HG03135 (cell line): ENCODE data around the gene H6PD.

Experiments used
- ATAC-seq: cut with Tn5 transposase; IDR thresholded peaks from one replicate; pipeline ENCODE4 v1.9.1; 2021; ENCODE audit warnings: mild to moderate bottlenecking, moderate library complexity; ENCODE audit not compliant: unreplicated experiment

Gene H6PD

GRCh38 chr1:9240914-9241820, 6.6 kb downstream of the H6PD start:
- no peak for ATAC-seq

DNA sequence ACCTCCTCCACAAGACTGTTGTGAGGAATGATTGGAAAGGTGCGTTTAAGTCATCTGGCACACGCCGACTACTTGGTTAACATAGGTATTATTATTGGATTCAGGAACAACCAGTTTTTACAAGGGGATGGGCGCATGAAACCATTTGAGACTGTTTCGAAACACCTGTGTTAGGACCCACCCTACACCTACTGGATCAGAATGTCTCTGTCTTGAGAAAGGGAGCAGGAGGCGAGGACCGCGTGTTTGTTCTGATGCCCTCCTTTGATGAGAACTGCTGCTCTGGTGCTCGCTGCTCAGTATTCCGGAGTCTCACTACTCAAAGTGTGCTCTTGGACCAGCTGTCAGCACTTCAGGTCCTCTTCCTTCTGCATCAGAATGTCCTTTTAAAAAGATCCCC, 7.3 kb downstream of the H6PD start:
- no peak for ATAC-seq

DNA sequence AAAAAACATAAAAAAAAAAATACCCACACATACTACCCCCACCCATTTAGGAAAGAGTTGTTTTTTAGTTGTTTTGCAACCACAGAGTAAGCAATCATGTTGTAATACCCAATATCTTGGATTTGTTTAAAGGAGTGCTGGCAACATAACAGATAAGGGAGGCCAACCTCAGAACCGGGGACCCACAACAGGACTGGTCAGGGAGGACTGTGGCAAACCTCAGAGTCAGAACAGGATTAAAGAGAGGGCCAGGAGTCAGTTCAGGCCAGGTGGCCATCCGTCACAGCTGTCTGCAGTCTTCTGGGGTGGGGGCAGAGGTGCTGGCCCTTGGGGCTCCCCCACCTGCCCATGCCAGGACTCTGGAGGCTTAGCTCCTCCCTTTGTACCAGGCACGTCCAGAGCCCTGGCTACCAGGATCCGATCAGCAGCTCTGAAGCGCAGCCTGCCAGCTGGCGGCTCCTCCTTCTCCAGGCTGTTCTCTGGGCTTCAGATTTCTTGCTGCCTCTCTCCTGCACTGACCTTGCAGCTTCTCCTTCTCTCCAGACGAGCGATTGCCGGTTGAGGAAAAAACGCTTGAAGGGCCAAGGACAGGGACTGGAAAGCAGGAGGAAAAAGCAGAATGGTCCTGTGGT, 7.9 kb downstream of the H6PD start:
- ATAC-seq: no peak

DNA sequence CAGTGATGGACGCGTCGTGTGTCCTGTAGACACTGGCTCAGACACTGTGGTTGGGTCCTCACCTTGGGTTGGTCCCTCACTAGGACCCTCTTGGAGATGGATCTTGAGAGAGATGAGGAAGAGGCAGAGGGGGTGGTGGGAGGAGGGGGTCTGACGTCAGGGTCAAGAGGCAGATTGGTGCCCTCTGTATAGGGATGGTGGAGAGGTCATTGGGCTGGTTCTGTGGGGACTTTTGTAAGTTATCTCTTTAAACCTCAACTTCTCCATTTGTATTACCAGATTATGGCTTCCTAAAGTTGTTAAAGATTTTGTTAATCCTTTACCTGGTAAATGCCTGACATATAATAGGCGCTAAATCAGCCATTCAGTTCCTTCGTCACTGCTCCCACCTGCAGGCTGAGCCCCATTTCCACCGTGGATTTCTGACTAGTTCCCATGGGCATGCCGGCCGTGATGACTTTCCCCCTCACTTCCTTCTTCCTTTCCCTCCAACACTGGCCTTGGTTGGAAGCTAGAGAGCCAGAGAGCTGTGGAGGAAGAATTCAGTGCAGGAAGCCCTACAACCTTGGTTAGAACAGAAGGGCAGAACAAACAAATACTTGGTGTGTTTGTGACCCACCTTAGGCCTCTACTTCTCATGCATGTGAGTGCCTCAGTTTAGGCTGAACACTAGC, 8.6 kb downstream of the H6PD start:
- ATAC-seq: no peak

GRCh38 chr1:9244501-9245229, 10.1 kb downstream of the H6PD start:
- ATAC-seq: no peak

DNA sequence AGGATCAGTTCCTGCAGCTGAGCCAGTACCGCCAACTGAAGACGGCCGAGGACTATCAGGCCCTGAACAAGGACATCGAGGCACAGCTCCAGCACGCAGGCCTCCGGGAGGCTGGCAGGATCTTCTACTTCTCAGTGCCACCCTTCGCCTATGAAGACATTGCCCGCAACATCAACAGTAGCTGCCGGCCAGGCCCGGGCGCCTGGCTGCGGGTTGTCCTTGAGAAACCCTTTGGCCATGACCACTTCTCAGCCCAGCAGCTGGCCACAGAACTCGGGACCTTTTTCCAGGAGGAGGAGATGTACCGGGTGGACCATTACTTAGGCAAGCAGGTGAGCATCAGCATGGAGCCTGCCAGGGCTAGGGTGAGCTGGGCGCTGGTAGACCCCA, 10.7 kb downstream of the H6PD start:
- no peak for ATAC-seq

GRCh38 chr1:9245661-9246060, 11.1 kb downstream of the H6PD start:
- ATAC-seq: no peak

DNA sequence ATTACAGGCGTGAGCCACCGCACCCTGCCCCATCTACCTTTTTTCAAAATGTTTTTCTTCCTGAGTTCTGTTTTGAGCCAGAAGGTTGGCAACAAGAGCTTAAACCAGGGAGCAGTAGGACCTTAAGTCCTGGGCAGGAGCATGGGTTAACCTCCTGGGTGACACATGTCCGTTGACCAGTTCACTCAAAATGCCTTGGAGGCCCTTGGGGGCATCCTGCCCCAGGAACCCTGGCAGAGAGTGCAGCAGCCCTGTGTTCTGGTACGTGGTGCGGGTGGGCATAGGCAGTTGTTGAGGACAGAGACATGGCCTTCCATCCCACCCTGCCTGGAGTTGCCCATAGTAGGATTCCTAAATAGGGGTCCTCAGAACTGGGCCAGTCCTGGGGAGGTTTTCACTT, 11.6 kb downstream of the H6PD start:
- ATAC-seq: no peak

DNA sequence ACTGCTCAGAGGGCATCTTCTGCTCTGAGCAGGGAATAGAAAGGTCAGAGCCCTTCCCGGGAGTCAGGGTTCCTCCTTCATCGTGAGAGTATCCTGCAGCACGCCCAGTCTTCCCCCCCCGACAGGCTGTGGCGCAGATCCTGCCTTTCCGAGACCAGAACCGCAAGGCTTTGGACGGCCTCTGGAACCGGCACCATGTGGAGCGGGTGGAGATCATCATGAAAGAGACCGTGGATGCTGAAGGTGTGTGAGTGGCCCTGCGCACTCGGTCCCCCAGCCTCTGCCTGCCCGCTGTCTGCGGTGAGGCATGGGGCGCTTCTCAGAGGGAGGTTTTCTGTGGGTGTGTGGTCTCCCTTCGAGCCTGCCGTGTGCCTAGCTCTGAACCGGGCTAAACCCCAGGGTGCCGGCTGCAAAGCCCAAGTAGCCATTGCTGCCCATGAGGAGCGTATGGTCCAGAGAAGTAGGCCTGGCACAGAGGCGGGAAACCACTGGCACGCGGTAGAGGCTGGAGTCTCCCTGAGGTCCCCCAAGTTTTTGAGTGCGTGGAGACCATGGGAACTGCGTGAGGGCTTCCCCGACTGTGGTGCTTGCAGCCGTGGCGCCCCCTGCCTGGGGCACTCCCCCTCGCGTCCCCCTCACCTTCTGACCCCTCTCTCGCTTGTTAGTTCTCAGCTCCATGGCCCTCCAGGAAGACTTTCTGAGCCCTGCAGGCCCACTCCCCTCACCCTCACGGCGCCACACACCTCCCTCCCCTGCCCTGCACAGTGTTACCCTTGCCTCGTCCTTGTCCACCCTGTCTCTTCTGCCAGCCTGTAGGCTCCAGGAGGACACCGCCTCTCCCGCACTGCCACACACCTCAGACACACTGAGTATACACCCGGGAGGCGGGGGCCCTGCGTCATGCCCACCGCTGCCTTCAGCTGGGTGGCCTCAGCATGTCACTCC, 12.5 kb downstream of the H6PD start:
- no peak for ATAC-seq

- no peak for ATAC-seq
Observed at GRCh38 chr1:9247894-9248293, 13.3 kb downstream of the H6PD start.

DNA sequence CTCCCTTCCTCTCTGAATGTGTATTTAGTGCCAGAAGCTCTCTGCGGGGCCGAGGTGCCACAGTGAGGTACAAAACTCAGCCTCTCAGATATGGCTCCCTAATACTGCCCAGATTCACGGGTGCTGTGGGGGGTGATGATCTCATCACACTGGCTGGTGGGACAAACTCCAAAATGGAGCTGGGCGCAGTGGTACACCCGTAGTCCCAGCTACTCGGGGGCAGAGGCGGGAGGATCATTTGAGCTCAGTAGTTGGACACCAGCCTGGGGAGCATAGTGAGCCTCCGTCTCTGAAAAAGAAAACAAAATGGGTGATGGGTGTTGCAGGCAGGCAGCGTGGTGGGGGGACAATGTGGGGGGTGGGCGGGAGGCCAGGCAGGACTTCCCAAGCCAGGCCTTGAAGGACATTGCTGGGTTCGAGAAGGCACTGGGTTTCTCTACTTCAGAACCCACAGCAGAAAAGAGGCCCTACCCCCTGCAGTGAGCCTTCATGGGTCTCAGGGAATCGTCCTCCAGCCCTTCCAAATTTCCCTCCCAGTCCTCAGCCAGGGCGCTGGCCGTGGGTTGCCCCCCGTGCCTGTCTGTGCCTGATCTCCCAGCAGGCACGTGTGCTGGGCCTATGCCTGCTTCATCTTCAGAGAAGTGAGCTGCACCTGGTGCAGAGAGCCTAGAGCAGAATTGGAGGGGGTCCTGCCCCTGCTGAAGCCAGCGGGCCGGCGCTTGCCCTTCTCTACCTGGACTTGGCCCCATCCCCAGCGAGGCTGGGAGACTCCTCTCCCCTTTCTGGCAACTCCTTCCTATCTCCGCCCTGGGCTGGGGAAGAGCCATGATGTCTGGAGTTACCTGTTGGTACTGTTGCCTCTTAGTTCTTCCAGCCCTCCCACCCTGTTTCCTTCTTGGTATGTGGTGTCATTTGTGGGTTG, 14.0 kb downstream of the H6PD start:
- ATAC-seq: no peak

- no peak for ATAC-seq
Observed at GRCh38 chr1:9249263-9249533, 14.6 kb downstream of the H6PD start.

DNA sequence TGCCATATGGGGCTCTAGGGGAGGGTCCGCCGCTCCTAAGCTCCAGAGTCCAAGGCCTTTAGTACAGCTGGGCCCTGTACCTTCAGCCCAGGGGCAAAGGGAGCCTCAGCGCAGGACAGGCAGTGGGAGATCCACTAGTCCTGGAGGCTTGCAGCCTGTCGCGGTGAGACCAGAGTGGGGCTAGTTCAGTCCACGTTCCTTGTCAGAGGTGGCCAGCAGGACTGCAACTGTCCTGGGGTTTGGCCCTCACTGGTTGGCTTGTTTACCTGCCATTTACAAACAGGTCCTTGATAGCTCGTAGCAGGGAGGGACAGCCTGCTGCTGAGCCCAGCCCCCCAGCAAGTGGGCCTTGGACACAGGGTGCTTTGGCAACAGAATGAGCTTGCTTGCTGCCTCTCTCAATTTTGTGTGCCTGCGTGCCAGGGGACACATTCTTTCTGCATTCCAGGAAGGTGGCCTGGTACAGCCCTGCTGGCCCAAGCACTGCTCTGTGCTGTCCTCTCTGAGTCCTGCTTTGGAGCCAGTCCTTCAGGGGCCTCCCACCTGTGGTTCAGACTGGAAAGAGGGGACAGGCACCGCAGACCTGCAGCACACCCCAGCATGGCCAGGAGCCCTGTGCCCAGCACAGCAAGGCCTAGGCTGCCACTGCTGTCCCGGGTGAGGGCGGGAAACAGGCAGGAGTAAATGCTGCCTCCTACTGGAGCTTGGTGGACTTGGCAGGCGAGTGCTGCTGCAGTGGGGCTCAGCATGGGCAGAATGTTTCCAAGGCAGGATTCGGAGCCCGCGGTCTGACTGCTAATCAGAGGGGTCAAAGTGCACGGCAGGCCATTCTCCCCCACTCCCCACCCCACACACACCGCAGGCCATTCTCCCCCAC, 15.2 kb downstream of the H6PD start:
- no peak for ATAC-seq

GRCh38 chr1:9250411-9251381, 16.1 kb downstream of the H6PD start:
- no peak for ATAC-seq

GRCh38 chr1:9251501-9251900, 16.9 kb downstream of the H6PD start:
- no peak for ATAC-seq

DNA sequence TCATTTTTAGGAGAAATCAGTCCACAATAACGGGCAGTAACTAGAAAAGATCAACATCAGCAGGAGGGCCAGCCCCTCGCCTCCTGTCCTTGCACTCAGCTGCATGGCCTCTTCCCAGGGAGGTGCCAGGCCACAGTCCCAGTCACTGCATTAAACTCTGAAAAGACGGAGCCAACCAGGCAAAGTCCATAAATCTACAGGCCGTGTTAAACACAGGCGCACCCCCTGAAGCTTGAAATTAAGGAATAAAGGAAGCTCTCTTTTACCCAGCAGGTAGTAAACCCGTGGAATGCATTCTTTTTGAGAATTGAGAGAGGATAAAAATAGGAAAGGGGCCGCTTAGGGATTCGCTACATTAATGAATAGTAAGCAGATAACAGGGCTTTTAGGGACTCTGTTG, 18.4 kb downstream of the H6PD start:
- ATAC-seq: no peak

DNA sequence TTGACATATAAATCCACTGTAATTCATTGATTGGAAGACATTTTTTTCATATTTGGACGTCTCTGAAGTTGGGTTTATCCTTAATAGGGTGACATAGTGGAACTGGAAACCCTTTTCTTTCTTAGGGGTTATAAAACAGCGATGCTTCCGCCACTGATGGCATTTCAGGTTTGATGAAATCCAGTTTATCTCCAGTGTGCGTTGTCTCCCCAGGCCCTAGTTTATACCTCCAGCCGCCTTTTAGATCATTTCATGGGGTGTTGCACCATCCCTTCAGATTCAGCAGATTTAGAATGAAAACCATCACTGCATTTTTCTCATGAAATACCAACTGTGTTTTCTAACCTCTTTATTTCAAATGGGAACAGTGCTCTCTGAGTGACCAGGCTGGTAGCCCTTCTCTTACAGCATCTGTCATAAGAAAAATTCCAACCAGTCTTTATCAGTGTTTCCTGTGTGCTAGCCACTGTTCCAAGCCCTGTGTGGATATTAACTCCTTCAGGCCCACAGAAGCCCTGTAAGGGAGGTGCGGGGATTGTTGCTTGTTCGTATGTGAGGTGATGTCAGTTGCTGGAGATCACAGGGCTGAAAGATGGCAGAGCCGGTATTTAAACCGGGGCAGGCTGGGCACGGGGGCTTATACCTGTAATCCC, 19.0 kb downstream of the H6PD start:
- no peak for ATAC-seq
